ENCODE measurements around the gene ZNF565. TPM values are rescaled to one million over a fixed set of nuclear protein-coding genes. Genes with fewer than 3 reads are reported as not detected.
A peak's percentile ranks its signal among the peaks of the same experiment; 100 is the strongest.

Gene ZNF565
- 5.6 TPM for total RNA-seq (ENCODE audit: unreplicated experiment)
- long read RNA-seq, partial matches to known transcripts: 0 of 11 reads
- long read RNA-seq, other reads (novel, unspliced or antisense): 8 of 11 reads

- DNase-seq: peak; percentile 98
- H3K4me1 Mint-ChIP-seq (ENCODE audit: low read depth, unreplicated experiment): peaks cover 8% of the 10 kb centered on the region
- no peaks in the 10 kb centered on the region for H3K27me3 Mint-ChIP-seq (ENCODE audit: unreplicated experiment)
- TF ChIP-seq, protein P1, sequence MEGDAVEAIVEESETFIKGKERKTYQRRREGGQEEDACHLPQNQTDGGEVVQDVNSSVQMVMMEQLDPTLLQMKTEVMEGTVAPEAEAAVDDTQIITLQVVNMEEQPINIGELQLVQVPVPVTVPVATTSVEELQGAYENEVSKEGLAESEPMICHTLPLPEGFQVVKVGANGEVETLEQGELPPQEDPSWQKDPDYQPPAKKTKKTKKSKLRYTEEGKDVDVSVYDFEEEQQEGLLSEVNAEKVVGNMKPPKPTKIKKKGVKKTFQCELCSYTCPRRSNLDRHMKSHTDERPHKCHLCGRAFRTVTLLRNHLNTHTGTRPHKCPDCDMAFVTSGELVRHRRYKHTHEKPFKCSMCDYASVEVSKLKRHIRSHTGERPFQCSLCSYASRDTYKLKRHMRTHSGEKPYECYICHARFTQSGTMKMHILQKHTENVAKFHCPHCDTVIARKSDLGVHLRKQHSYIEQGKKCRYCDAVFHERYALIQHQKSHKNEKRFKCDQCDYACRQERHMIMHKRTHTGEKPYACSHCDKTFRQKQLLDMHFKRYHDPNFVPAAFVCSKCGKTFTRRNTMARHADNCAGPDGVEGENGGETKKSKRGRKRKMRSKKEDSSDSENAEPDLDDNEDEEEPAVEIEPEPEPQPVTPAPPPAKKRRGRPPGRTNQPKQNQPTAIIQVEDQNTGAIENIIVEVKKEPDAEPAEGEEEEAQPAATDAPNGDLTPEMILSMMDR (IDR thresholded peaks at IDR 0.05; ENCODE audit: partially characterized antibody, unreplicated experiment): no peak
- H3K9me3 Mint-ChIP-seq (ENCODE audit: unreplicated experiment): no peaks in the 10 kb centered on the region
- no peaks in the 10 kb centered on the region for H3K36me3 Mint-ChIP-seq (ENCODE audit: unreplicated experiment)
- H3K27ac Mint-ChIP-seq (ENCODE audit: unreplicated experiment): no peak within 1 kb of the TSS
- H3K4me3 Mint-ChIP-seq (ENCODE audit: unreplicated experiment): no peak within 1 kb of the TSS
Observed at GRCh38 chr19:36214386-36215275, at the start of gene ZNF565, which contains the start of gene ZNF146. TSS of gene ZNF565 (minus strand) at chr19:36214665. CDS start at chr19:36201985, 12,680 bp downstream. TSS of gene ZNF146 (plus strand) at chr19:36215106. CDS start at chr19:36236441, 21,335 bp downstream.

DNA sequence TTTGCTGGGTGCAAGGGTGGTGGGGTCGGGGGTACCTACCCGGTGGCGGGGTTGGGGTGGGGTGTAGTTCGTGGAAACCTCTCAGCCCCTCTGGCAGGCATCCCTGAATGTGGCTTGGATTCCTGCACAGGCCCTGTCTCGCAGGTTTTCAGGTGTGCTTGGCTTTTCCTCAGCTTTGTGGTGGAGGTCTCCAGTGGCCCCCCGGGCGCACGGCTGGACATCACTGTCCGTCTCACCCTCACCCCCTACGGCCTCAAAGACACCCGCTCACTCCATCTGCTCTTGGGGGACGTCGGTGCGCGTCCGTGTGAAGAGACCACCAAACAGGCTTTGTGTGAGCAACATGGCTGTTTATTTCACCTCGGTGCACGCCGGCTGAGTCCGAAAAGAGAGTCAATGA is 44.7 kb upstream of the ZNF565 start:
- Mint-ChIP-seq H3K27ac (ENCODE audit: unreplicated experiment) (no peak overlapping the region), H3K27me3 (ENCODE audit: unreplicated experiment) (peaks cover 4% of the 10 kb centered on the region), H3K4me3 (ENCODE audit: unreplicated experiment) (no peak overlapping the region), H3K9me3 (ENCODE audit: unreplicated experiment) (peaks cover 26% of the 10 kb centered on the region), H3K36me3 (ENCODE audit: unreplicated experiment) (peaks cover 24% of the 10 kb centered on the region), H3K4me1 (ENCODE audit: low read depth, unreplicated experiment) (no peaks in the 10 kb centered on the region)
- no peak for DNase-seq
- TF ChIP-seq, protein P1 (IDR thresholded peaks at IDR 0.05; ENCODE audit: partially characterized antibody, unreplicated experiment): no peak

GRCh38 chr19:36258028-36258875 is 43.8 kb upstream of the ZNF565 start:
- peaks cover 4% of the 10 kb centered on the region for H3K27me3 Mint-ChIP-seq (ENCODE audit: unreplicated experiment)
- TF ChIP-seq, protein P1 (IDR thresholded peaks at IDR 0.05; ENCODE audit: partially characterized antibody, unreplicated experiment): no peak
- peak overlapping the region; percentile 63 for H3K27ac Mint-ChIP-seq (ENCODE audit: unreplicated experiment)
- peaks cover 19% of the 10 kb centered on the region for H3K9me3 Mint-ChIP-seq (ENCODE audit: unreplicated experiment)
- DNase-seq: no peak
- H3K36me3 Mint-ChIP-seq (ENCODE audit: unreplicated experiment): peaks cover 17% of the 10 kb centered on the region
- H3K4me1 Mint-ChIP-seq (ENCODE audit: low read depth, unreplicated experiment): no peaks in the 10 kb centered on the region
- H3K4me3 Mint-ChIP-seq (ENCODE audit: unreplicated experiment): peak overlapping the region; percentile 82

GRCh38 chr19:36257520-36257876 is 43.0 kb upstream of the ZNF565 start:
- peak; percentile 53 for DNase-seq
- TF ChIP-seq, protein P1 (IDR thresholded peaks at IDR 0.05; ENCODE audit: partially characterized antibody, unreplicated experiment): no peak
- Mint-ChIP-seq H3K36me3 (ENCODE audit: unreplicated experiment) (peaks cover 16% of the 10 kb centered on the region), H3K27ac (ENCODE audit: unreplicated experiment) (no peak overlapping the region), H3K4me1 (ENCODE audit: low read depth, unreplicated experiment) (no peaks in the 10 kb centered on the region), H3K9me3 (ENCODE audit: unreplicated experiment) (peaks cover 16% of the 10 kb centered on the region), H3K4me3 (ENCODE audit: unreplicated experiment) (peak overlapping the region; percentile 82), H3K27me3 (ENCODE audit: unreplicated experiment) (peaks cover 3% of the 10 kb centered on the region)

All from glutamatergic neuron (in vitro differentiated cells).